Naive B cell (primary cell): ENCODE results near the gene CACYBP. TPM values are rescaled to one million over a fixed set of nuclear protein-coding genes. Genes with fewer than 3 reads are reported as not detected.

Experiments used
- ATAC-seq, 2 donors: fragments of 150-1000 bp; cut with Tn5 transposase; 2 replicates each; pipeline ENCODE4 v1.10.0; 2021; ENCODE audit warnings: low read depth in 2 of 2, mild to moderate bottlenecking in 2 of 2, moderate library complexity in 2 of 2
- DNase-seq: peaks from one replicate; pipeline ENCODE4 v3.0.0; 2022
- H3K27ac Mint-ChIP-seq, 6 donors: one replicate each; pipeline ENCODE4 v1.8.0; 2020 to 2022; ENCODE audit warnings: mild to moderate bottlenecking in 6 of 6, mixed read lengths in 6 of 6, moderate library complexity in 5 of 6, inconsistent platforms in 2 of 6
- H3K27me3 Mint-ChIP-seq, 3 donors: one replicate each; pipeline ENCODE4 v1.8.0; 2021 to 2022; ENCODE audit warnings: mixed read lengths in 3 of 3, mild to moderate bottlenecking in 1 of 3
- H3K36me3 Mint-ChIP-seq, 2 donors: one replicate each; pipeline ENCODE4 v1.8.0; 2020 to 2022; ENCODE audit warnings: mixed read lengths in 2 of 2, inconsistent platforms in 1 of 2, mild to moderate bottlenecking in 1 of 2
- H3K4me1 Mint-ChIP-seq, 3 donors: one replicate each; pipeline ENCODE4 v1.8.0; 2020 to 2022; ENCODE audit warnings: mixed read lengths in 3 of 3, inconsistent platforms in 1 of 3, mild to moderate bottlenecking in 1 of 3, moderate library complexity in 1 of 3
- H3K4me3 Mint-ChIP-seq, 8 donors: one replicate each; pipeline ENCODE4 v1.8.0; 2020 to 2022; ENCODE audit warnings: mild to moderate bottlenecking in 8 of 8, mixed read lengths in 8 of 8, moderate library complexity in 8 of 8, inconsistent platforms in 2 of 8
- H3K9me3 Mint-ChIP-seq, 7 donors: one replicate each; pipeline ENCODE4 v1.8.0; 2020 to 2022; ENCODE audit warnings: mixed read lengths in 7 of 7, mild to moderate bottlenecking in 5 of 7, inconsistent platforms in 2 of 7, moderate library complexity in 1 of 7
- polyA plus RNA-seq, 6 donors: library from polyadenylated mRNA; unstranded; fragments of 300-500 nt; fragmentation: Illumina TruSeq; gene quantifications; one replicate each; pipeline ENCODE4 v1.2.3, GENCODE V29; 2021; ENCODE audit warnings: low read depth in 6 of 6

CACYBP gene
- 100 to 1,000 TPM; 107 to 148 (median 140) TPM for polyA plus RNA-seq

- no peaks in the 10 kb centered on the region for H3K9me3 Mint-ChIP-seq
- H3K4me1 Mint-ChIP-seq: peaks cover 21 to 49% (median 38%) of the 10 kb centered on the region in 3 donors
- peak within 1 kb of the TSS in 3 of 6 donors; percentile 5 to 86 (median 81) for H3K27ac Mint-ChIP-seq
- H3K27me3 Mint-ChIP-seq: no peaks in the 10 kb centered on the region
- H3K4me3 Mint-ChIP-seq: no peak within 1 kb of the TSS
- no peak for DNase-seq
- ATAC-seq: peak in 1 of 2 donors; percentile 1
- no peaks in the 10 kb centered on the region for H3K36me3 Mint-ChIP-seq
These were observed at the start of gene CACYBP for GRCh38 chr1:174999936-175000696. TSS of gene CACYBP (plus strand) at chr1:174999947. CDS start at chr1:175000181, 234 bp downstream.

- H3K27ac Mint-ChIP-seq: peak overlapping the region in 5 of 6 donors; percentile 39 to 89 (median 65)
- DNase-seq: no peak
These were observed 46.3 kb upstream of the CACYBP start for GRCh38 chr1:174953285-174954072.

DNA sequence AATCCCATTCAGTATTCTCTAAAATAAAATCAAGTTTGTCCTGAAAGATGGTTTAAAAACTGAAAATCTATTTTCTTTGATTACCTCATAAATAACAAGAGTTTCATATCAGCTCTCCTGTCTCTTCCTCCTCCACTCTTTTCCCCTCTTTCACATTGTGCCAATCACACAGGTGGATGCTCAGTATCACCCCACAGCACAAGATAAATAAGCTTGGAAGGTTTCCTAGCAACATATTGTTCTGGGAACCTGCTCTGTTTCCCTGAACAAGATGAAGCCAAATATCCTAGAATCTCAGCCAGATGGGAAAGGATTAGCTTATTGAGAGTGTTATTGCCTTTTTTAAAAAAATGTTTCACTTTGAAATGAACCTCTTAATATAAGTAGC lies 45.7 kb upstream of the CACYBP start:
- peak overlapping the region in 6 of 8 donors; percentile 17 to 77 (median 60) for H3K4me3 Mint-ChIP-seq
- ATAC-seq: no peak
- H3K36me3 Mint-ChIP-seq: peaks cover 0 to 8% of the 10 kb centered on the region in 2 donors

More at GRCh38 chr1:174953285-174954072, 46.3 kb upstream of the CACYBP start:
- peaks cover 0 to 5% of the 10 kb centered on the region in 2 donors for H3K36me3 Mint-ChIP-seq
- no peaks in the 10 kb centered on the region for H3K9me3 Mint-ChIP-seq
- ATAC-seq: peak; percentile 48 to 56
- H3K4me1 Mint-ChIP-seq: peaks cover 37 to 47% (median 41%) of the 10 kb centered on the region in 3 donors
- H3K27me3 Mint-ChIP-seq: no peaks in the 10 kb centered on the region
- H3K4me3 Mint-ChIP-seq: peak overlapping the region in 7 of 8 donors; percentile 1 to 77 (median 61)

GRCh38 chr1:174954671-174955669 lies 44.8 kb upstream of the CACYBP start:
- peak overlapping the region in 7 of 8 donors; percentile 25 to 77 (median 52) for H3K4me3 Mint-ChIP-seq
- DNase-seq (no peak), ATAC-seq (no peak)
- H3K27ac Mint-ChIP-seq: peak overlapping the region; percentile 46 to 89 (median 84)
- H3K27me3 Mint-ChIP-seq: no peaks in the 10 kb centered on the region
- no peaks in the 10 kb centered on the region for H3K9me3 Mint-ChIP-seq
- peaks cover 5 to 8% of the 10 kb centered on the region in 2 donors for H3K36me3 Mint-ChIP-seq
- H3K4me1 Mint-ChIP-seq: peaks cover 31 to 47% (median 41%) of the 10 kb centered on the region in 3 donors

More for the DNA sequence above, 45.7 kb upstream of the CACYBP start:
- Mint-ChIP-seq H3K27me3 (no peaks in the 10 kb centered on the region), H3K9me3 (no peaks in the 10 kb centered on the region), H3K27ac (peak overlapping the region; percentile 39 to 89 (median 74)), H3K4me1 (peaks cover 36 to 47% (median 41%) of the 10 kb centered on the region in 3 donors)
- no peak for DNase-seq

GRCh38 chr1:174956086-174956485 lies 43.7 kb upstream of the CACYBP start:
- ATAC-seq: no peak
- H3K4me3 Mint-ChIP-seq: no peak overlapping the region
- peaks cover 6 to 8% of the 10 kb centered on the region in 2 donors for H3K36me3 Mint-ChIP-seq
- H3K9me3 Mint-ChIP-seq: no peaks in the 10 kb centered on the region
- H3K4me1 Mint-ChIP-seq: peaks cover 31 to 47% (median 38%) of the 10 kb centered on the region in 3 donors
- H3K27ac Mint-ChIP-seq: peak overlapping the region in 2 of 6 donors; percentile 21 to 30
- no peaks in the 10 kb centered on the region for H3K27me3 Mint-ChIP-seq
- DNase-seq: no peak

GRCh38 chr1:174956976-174957375 lies 42.8 kb upstream of the CACYBP start:
- H3K9me3 Mint-ChIP-seq: no peaks in the 10 kb centered on the region
- no peak overlapping the region for H3K4me3 Mint-ChIP-seq
- no peak for DNase-seq
- no peaks in the 10 kb centered on the region for H3K27me3 Mint-ChIP-seq
- peaks cover 31 to 42% (median 37%) of the 10 kb centered on the region in 3 donors for H3K4me1 Mint-ChIP-seq
- no peak overlapping the region for H3K27ac Mint-ChIP-seq
- ATAC-seq: no peak
- peaks cover 6 to 8% of the 10 kb centered on the region in 2 donors for H3K36me3 Mint-ChIP-seq

DNA sequence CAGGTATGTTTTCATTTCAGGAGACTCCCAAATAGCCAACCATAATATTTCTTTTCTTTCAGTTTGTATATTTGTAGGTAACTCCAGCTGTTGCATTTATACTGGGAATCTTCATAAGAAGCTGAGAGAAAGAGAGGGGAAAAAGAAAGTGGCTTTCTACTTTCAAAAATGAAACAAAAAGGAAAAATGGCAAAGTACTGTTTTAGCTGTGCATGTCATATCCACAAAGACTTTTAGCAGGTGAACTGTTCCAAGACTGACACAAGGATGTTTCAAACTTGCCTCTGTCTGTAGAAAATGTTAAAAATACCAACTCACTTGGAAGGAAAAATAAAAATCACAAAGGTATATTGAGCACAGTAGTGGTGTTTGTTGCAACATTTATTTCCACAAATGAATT lies 41.9 kb upstream of the CACYBP start:
- Mint-ChIP-seq H3K36me3 (peaks cover 6 to 8% of the 10 kb centered on the region in 2 donors), H3K9me3 (no peaks in the 10 kb centered on the region), H3K4me3 (no peak overlapping the region), H3K27me3 (no peaks in the 10 kb centered on the region), H3K27ac (peak overlapping the region in 4 of 6 donors; percentile 5 to 78 (median 54)), H3K4me1 (peaks cover 31 to 40% (median 37%) of the 10 kb centered on the region in 3 donors)
- ATAC-seq: no peak
- DNase-seq: no peak

DNA sequence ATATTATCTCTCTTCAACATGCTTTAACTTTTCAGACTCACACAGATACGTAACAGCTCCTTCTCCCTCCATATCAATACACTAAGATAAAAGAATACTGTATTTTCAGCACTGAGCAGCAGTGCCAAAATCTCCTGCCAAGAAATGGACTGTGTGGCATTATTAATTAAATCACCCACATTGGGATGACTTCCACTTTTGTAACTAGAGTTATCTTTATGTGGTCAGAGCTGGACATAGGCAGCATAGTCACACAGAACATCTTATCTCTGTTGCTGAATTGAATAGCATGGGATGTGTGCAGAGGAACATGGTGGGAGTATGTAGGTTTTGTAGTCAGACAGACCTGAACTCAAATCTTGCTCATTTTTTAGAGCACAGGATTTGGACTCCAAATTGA lies 41.4 kb upstream of the CACYBP start:
- peaks cover 6 to 8% of the 10 kb centered on the region in 2 donors for H3K36me3 Mint-ChIP-seq
- H3K27me3 Mint-ChIP-seq: no peaks in the 10 kb centered on the region
- DNase-seq: no peak
- H3K4me3 Mint-ChIP-seq: no peak overlapping the region
- H3K27ac Mint-ChIP-seq: no peak overlapping the region
- no peak for ATAC-seq
- H3K9me3 Mint-ChIP-seq: no peaks in the 10 kb centered on the region
- H3K4me1 Mint-ChIP-seq: peaks cover 29 to 37% (median 33%) of the 10 kb centered on the region in 3 donors

- Mint-ChIP-seq H3K36me3 (peaks cover 6 to 8% of the 10 kb centered on the region in 2 donors), H3K4me3 (no peak overlapping the region), H3K4me1 (peaks cover 25 to 36% (median 26%) of the 10 kb centered on the region in 3 donors), H3K27ac (peak overlapping the region in 1 of 6 donors; percentile 40), H3K27me3 (no peaks in the 10 kb centered on the region), H3K9me3 (no peaks in the 10 kb centered on the region)
- no peak for DNase-seq
- ATAC-seq: no peak
These were observed 39.4 kb upstream of the CACYBP start for GRCh38 chr1:174960362-174960761.

- Mint-ChIP-seq H3K27me3 (no peaks in the 10 kb centered on the region), H3K4me1 (peaks cover 27 to 49% (median 40%) of the 10 kb centered on the region in 3 donors), H3K27ac (peak overlapping the region in 2 of 6 donors; percentile 28 to 68), H3K4me3 (no peak overlapping the region), H3K36me3 (peaks cover under 1 to 6% of the 10 kb centered on the region in 2 donors), H3K9me3 (no peaks in the 10 kb centered on the region)
- ATAC-seq (no peak), DNase-seq (no peak)
These were observed 36.1 kb upstream of the CACYBP start for GRCh38 chr1:174963529-174964125.

DNA sequence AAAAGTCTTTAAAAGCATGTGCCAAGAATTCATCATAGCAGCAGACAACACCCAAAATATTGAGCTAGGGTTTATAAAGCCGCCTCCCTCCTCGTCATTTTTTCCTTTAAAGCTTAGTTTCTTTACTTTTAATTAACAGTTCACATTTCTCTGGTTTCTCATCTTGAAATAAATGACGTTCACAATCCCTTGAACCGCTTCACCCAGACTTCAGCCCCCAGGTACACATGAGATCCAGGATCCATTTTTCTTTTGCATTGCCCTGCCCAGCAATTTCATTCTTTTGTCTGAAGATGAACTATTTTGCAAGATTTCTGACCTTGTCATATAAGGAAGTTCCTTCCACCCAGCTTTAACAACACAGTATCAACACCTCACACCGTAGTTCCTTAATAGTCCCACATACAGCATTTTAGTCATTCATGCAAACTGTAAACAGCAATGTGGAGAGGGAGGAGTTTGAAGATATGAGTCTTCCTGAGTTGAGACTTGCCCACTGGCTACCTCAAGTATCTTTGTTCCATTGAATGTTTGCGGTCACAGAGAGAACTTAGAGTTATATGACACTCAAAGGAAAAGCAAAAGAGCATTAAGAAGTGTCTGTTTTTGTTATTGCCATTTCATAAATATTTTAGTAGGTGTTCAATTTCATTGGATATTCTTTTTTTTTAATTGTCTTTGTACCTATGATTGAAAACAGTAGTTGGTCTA lies 35.3 kb upstream of the CACYBP start:
- ATAC-seq (peak; percentile 74 to 76), DNase-seq (no peak)
- Mint-ChIP-seq H3K4me3 (peak overlapping the region in 6 of 8 donors; percentile 1 to 46 (median 16)), H3K36me3 (peaks cover 0 to 6% of the 10 kb centered on the region in 2 donors), H3K9me3 (no peaks in the 10 kb centered on the region), H3K27me3 (no peaks in the 10 kb centered on the region), H3K4me1 (peaks cover 34 to 57% (median 46%) of the 10 kb centered on the region in 3 donors), H3K27ac (peak overlapping the region in 5 of 6 donors; percentile 60 to 83 (median 68))
